Spleen (tissue), 11 donors: ENCODE results near the gene VGF. TPM values are rescaled to one million over a fixed set of nuclear protein-coding genes. Genes with fewer than 3 reads are reported as not detected.

Source experiments
- DNase-seq: peaks from one replicate; pipeline ENCODE4 v3.0.0-alpha.2; 2020
- H3K27ac ChIP-seq, 8 donors: fragments of 200-600 bp; sonication (generic) in 7 of 8; 1 replicate in 4 of 8; 2 replicates in 4 of 8; pipeline versions ENCODE4 v1.5.0 to v1.8.0; 2016 to 2021; ENCODE audit warnings: inconsistent platforms in 4 of 8, mild to moderate bottlenecking in 4 of 8, moderate library complexity in 1 of 8
- H3K27me3 ChIP-seq, 7 donors: fragments of 200-600 bp; sonication (generic) in 6 of 7; replicated peaks in 1 of 7; 1 replicate in 4 of 7; 2 replicates in 3 of 7; pipeline versions ENCODE4 v1.5.0 to v1.8.0; 2016 to 2021; ENCODE audit warnings: inconsistent platforms in 3 of 7, mild to moderate bottlenecking in 1 of 7
- H3K36me3 ChIP-seq, 6 donors: fragments of 200-600 bp; sonication (generic) in 5 of 6; 1 replicate in 4 of 6; 2 replicates in 2 of 6; pipeline versions ENCODE4 v1.5.0 to v1.8.0; 2016 to 2021; ENCODE audit warnings: inconsistent platforms in 2 of 6
- H3K4me1 ChIP-seq, 6 donors: fragments of 200-600 bp; sonication (generic) in 5 of 6; 1 replicate in 3 of 6; 2 replicates in 3 of 6; pipeline versions ENCODE4 v1.5.0 to v1.8.0; 2016 to 2021; ENCODE audit warnings: inconsistent platforms in 3 of 6
- H3K4me3 ChIP-seq, 8 donors: fragments of 200-600 bp; sonication (generic) in 7 of 8; 1 replicate in 4 of 8; 2 replicates in 4 of 8; pipeline versions ENCODE4 v1.5.0 to v1.8.0; 2016 to 2021; ENCODE audit warnings: inconsistent platforms in 4 of 8, mild to moderate bottlenecking in 4 of 8, moderate library complexity in 2 of 8
- H3K9me3 ChIP-seq, 8 donors: fragments of 200-600 bp; sonication (generic) in 7 of 8; 1 replicate in 4 of 8; 2 replicates in 4 of 8; pipeline versions ENCODE4 v1.5.0 to v1.8.0; 2016 to 2021; ENCODE audit warnings: inconsistent platforms in 4 of 8
- POLR2A ChIP-seq, 3 donors: fragments of 450-650 bp; IDR thresholded peaks; one replicate each; pipeline ENCODE4 v1.5.1; 2017; ENCODE audit warnings: antibody characterized with exemption in 3 of 3, mild to moderate bottlenecking in 1 of 3
- POLR2AphosphoS5 ChIP-seq, 3 donors: sonication (generic); formaldehyde crosslinking; IDR thresholded peaks; one replicate each; pipeline ENCODE4 v1.5.1; 2017; ENCODE audit warnings: antibody characterized with exemption in 3 of 3
- WGBS, 5 donors: extraction: QIAGEN DNeasy Blood & Tissue Kit in 3 of 5; methylation state at CpG; one replicate each; pipeline versions ENCODE4 v1.1.5 to v1.1.7; 2013 to 2018; 5-methylcytosine and 5-hydroxymethylcytosine counted together
- intact Hi-C: fragments of 100-400 bp; cut with DNase I; formaldehyde crosslinking; loops from one replicate; pipeline ENCODE4 v1.15.0; 2023; ENCODE audit warnings: low total_unique reads
- polyA plus RNA-seq, 3 donors: library from polyadenylated mRNA; stranded (reverse); fragments of 200-250 nt; gene quantifications; one replicate each; pipeline ENCODE4 v1.2.1, GENCODE V29; 2013
- total RNA-seq, 7 donors: library from RNA; depleted of rRNA in 3 of 7; stranded (reverse); fragments of >200 nt in 3 of 7; fragmentation: NEBNext Ultra II Directional in 4 of 7; extraction: Animal tissue kit (Norgen Biotek cat#: 25700) in 4 of 7; gene quantifications; one replicate each; pipeline versions ENCODE4 v1.1.0 to v1.2.1, GENCODE V29; 2016 to 2021
- TF ChIP-seq, protein P1 (sequence below), 11 experiments: fragments of 200-600 bp in 7 of 11; fragments of 450-650 bp in 4 of 11; sonication (generic) in 4 of 11; IDR thresholded peaks in 8 of 11; conservative IDR thresholded peaks in 3 of 11; 1 replicate in 7 of 11; 2 replicates in 4 of 11; pipeline versions ENCODE4 v1.4.0 to v1.8.0; 2016 to 2021; ENCODE audit warnings: antibody characterized with exemption in 11 of 11, inconsistent platforms in 4 of 11, mild to moderate bottlenecking in 1 of 11
- donor health status: healthy with polysubstance abuse.
- donor health status: DM: no; HTN: no; CAD: no; lungs with moderate emphysema.
- donor health status: DM: no; HTN: no; CAD: no.
- donor health status: Bipolar disorder and iron deficiency.
- donor health status: healthy.
- donor health status: DM: no; HTN: no; CAD: no.
- donor health status: DM: yes; HTN: yes; CAD: no.

VGF gene
- total and polyA plus RNA-seq, 10 donors: 0.06 to 0.21 (median 0.14) TPM; not detected in 6

DNA sequence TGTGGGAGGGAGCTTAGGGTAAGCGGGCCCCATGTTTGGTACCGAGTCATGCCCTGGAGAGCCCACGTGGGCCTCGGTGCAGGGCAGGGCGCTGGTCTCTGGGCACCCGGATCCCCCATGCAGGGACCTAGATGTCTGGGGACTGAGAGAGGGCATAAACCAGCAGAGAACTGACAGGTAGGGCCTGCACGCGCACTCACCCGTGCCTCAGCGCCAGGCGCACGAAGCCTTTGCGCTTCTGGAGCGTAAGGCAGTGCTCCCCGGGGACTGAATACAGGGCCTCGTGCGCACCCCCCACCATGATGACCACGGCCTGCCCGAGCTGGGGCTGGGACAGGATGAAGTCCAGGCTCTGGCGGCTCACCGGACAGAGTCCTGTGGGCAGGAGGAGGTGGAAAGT is 32.6 kb upstream of the VGF start:
- H3K4me1 ChIP-seq: peaks cover 0 to 22% (median 15%) of the 10 kb centered on the region in 6 donors
- intact Hi-C loops: loop anchor here (10.0 kb wide), 1 partner anchor 53 kb away; no protein-coding TSS in a partner anchor
- no peak for DNase-seq
- H3K36me3 ChIP-seq: no peaks in the 10 kb centered on the region
- no peak overlapping the region for H3K27ac ChIP-seq
- 74 to 84% (median 78%) methylated on average over 14 to 21 of the region's 21 CpGs for WGBS, 5 donors
- no peak overlapping the region for H3K4me3 ChIP-seq
- peaks cover 4 to 68% (median 25%) of the 10 kb centered on the region in 7 donors for H3K27me3 ChIP-seq
- no peaks in the 10 kb centered on the region for H3K9me3 ChIP-seq
- no peak for TF ChIP-seq POLR2A (IDR thresholded peaks at IDR 0.05)
- TF ChIP-seq, protein P1, sequence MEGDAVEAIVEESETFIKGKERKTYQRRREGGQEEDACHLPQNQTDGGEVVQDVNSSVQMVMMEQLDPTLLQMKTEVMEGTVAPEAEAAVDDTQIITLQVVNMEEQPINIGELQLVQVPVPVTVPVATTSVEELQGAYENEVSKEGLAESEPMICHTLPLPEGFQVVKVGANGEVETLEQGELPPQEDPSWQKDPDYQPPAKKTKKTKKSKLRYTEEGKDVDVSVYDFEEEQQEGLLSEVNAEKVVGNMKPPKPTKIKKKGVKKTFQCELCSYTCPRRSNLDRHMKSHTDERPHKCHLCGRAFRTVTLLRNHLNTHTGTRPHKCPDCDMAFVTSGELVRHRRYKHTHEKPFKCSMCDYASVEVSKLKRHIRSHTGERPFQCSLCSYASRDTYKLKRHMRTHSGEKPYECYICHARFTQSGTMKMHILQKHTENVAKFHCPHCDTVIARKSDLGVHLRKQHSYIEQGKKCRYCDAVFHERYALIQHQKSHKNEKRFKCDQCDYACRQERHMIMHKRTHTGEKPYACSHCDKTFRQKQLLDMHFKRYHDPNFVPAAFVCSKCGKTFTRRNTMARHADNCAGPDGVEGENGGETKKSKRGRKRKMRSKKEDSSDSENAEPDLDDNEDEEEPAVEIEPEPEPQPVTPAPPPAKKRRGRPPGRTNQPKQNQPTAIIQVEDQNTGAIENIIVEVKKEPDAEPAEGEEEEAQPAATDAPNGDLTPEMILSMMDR (IDR thresholded peaks at IDR 0.05 in 8 of 11, conservative IDR thresholded peaks at IDR 0.05 in 3 of 11): no peak
- TF ChIP-seq POLR2AphosphoS5 (IDR thresholded peaks at IDR 0.05): no peak

GRCh38 chr7:101195884-101196283 is 30.5 kb upstream of the VGF start:
- no peak for TF ChIP-seq POLR2AphosphoS5 (IDR thresholded peaks at IDR 0.05)
- TF ChIP-seq, protein P1 (IDR thresholded peaks at IDR 0.05 in 8 of 11, conservative IDR thresholded peaks at IDR 0.05 in 3 of 11): no peak
- TF ChIP-seq POLR2A (IDR thresholded peaks at IDR 0.05): no peak
- Histone ChIP-seq H3K27me3 (peaks cover 0 to 47% (median 8%) of the 10 kb centered on the region in 7 donors), H3K4me1 (peaks cover 0 to 9% (median under 1%) of the 10 kb centered on the region in 6 donors), H3K27ac (no peak overlapping the region), H3K4me3 (no peak overlapping the region), H3K36me3 (no peaks in the 10 kb centered on the region), H3K9me3 (no peaks in the 10 kb centered on the region)
- 75 to 89% (median 84%) methylated on average over 12 to 17 of the region's 17 CpGs for WGBS, 5 donors
- intact Hi-C loops: loop anchor here (10.0 kb wide), 1 partner anchor 51 kb away; no protein-coding TSS in a partner anchor
- DNase-seq: no peak

DNA sequence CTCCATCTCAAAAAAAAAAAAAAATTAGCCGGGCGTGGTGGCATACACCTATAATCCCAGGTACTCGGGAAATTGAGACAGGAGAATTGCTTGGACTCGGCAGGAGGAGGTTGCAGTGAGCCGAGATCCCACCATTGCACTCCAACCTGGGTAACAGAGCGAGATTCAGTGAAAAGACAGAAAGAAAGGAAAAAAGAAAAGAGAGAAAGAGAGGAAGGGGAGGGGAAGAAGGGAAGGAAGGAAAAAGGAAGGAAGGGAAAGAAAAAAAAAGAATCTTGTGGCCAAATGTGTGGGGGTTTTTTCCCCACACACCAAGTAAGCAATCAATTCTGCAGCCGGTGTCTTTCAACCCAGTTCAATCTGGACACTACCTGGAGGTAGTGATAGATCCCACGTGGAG is 23.7 kb upstream of the VGF start:
- TF ChIP-seq POLR2AphosphoS5 (IDR thresholded peaks at IDR 0.05) (no peak), POLR2A (IDR thresholded peaks at IDR 0.05) (no peak)
- TF ChIP-seq, protein P1 (IDR thresholded peaks at IDR 0.05 in 8 of 11, conservative IDR thresholded peaks at IDR 0.05 in 3 of 11): no peak
- Histone ChIP-seq H3K27ac (no peak overlapping the region), H3K27me3 (peaks cover 0 to 29% (median 0%) of the 10 kb centered on the region in 7 donors), H3K4me1 (peaks cover 0 to 8% (median 0%) of the 10 kb centered on the region in 6 donors), H3K9me3 (no peaks in the 10 kb centered on the region), H3K4me3 (no peak overlapping the region), H3K36me3 (no peaks in the 10 kb centered on the region)
- intact Hi-C loops: no loop called here
- DNase-seq: no peak
- WGBS, 5 donors: 79 to 87% (median 83%) methylated on average over 8 of the region's 8 CpGs

- TF ChIP-seq POLR2AphosphoS5 (IDR thresholded peaks at IDR 0.05) (no peak), POLR2A (IDR thresholded peaks at IDR 0.05) (no peak)
- TF ChIP-seq, protein P1 (IDR thresholded peaks at IDR 0.05 in 8 of 11, conservative IDR thresholded peaks at IDR 0.05 in 3 of 11): no peak
- intact Hi-C loops: no loop called here
- no peak for DNase-seq
Observed at GRCh38 chr7:101186844-101187428, 21.6 kb upstream of the VGF start.

More at GRCh38 chr7:101186844-101187428, 21.6 kb upstream of the VGF start:
- H3K9me3 ChIP-seq: no peaks in the 10 kb centered on the region
- H3K27ac ChIP-seq: no peak overlapping the region
- WGBS, 5 donors: 66 to 79% (median 72%) methylated on average over 4 of the region's 4 CpGs
- no peaks in the 10 kb centered on the region for H3K36me3 ChIP-seq
- H3K4me1 ChIP-seq: no peaks in the 10 kb centered on the region
- H3K4me3 ChIP-seq: no peak overlapping the region
- H3K27me3 ChIP-seq: peaks cover 0 to 50% (median 4%) of the 10 kb centered on the region in 7 donors
